IMR-90 (cell line): ENCODE results near the gene TMC8. TPM values are rescaled to one million over a fixed set of nuclear protein-coding genes. Genes with fewer than 3 reads are reported as not detected.

Source experiments
- ATAC-seq: fragments of 200-7000 bp; cut with Tn5 transposase; 2 replicates; pipeline ENCODE4 v1.9.1; 2020; ENCODE audit warnings: low read depth, mild to moderate bottlenecking, moderate library complexity
- BruUV-seq: library from RNA; stranded (reverse); fragments of 400-500 nt; replicated peaks from 2 replicates; lab custom pipeline; 2021; lab: Mats Ljungman, UMichigan
- CTCF ChIA-PET: fragments of 300-600 bp; formaldehyde crosslinking; extraction: SDS; loops from one replicate; lab custom pipeline; 2021; ENCODE audit warnings: antibody characterized with exemption; lab: Yijun Ruan, JAX
- POLR2A ChIA-PET: fragments of 300-600 bp; sonication (Branson Sonifier 250); formaldehyde crosslinking; loops from one replicate; lab custom pipeline; 2022; ENCODE audit warnings: antibody characterized with exemption; ENCODE audit not compliant: unreplicated experiment; lab: Charles Lee
- DNase-seq: peaks from one replicate; pipeline ENCODE4 v3.0.0; 2013
- H2AFZ ChIP-seq: replicated peaks from 2 replicates; pipeline ENCODE3; 2013; ENCODE audit warnings: low read length, mild to moderate bottlenecking; ENCODE audit not compliant: poor library complexity
- H2AK5ac ChIP-seq: 2 replicates; pipeline ENCODE4 v1.6.1; 2013; ENCODE audit warnings: low read depth, low read length, inconsistent platforms
- H2AK9ac ChIP-seq: replicated peaks from 2 replicates; pipeline ENCODE3; 2013; ENCODE audit warnings: mild to moderate bottlenecking, low read depth, low read length, moderate library complexity; ENCODE audit not compliant: poor library complexity
- H2BK120ac ChIP-seq: 2 replicates; pipeline ENCODE4 v1.6.1; 2013; ENCODE audit warnings: low read depth, low read length, inconsistent platforms
- H2BK15ac ChIP-seq: 3 replicates; pipeline ENCODE4 v1.6.1; 2013; ENCODE audit warnings: low read depth, low read length, inconsistent platforms
- H2BK20ac ChIP-seq: 2 replicates; pipeline ENCODE4 v1.6.1; 2013; ENCODE audit warnings: low read depth, mild to moderate bottlenecking, inconsistent platforms, low read length, moderate library complexity
- H2BK5ac ChIP-seq: 2 replicates; pipeline ENCODE4 v1.6.1; 2013; ENCODE audit warnings: mild to moderate bottlenecking, low read depth, low read length, inconsistent platforms; ENCODE audit not compliant: poor library complexity, severe bottlenecking
- H3K14ac ChIP-seq: replicated peaks from 2 replicates; pipeline ENCODE4 v1.6.1; 2013; ENCODE audit warnings: low read depth, low read length, inconsistent platforms
- H3K18ac ChIP-seq: 2 replicates; pipeline ENCODE4 v1.6.1; 2013; ENCODE audit warnings: low read depth, low read length, control low read depth
- H3K23ac ChIP-seq: 2 replicates; pipeline ENCODE4 v1.6.1; 2013; ENCODE audit warnings: low read depth, low read length, inconsistent platforms
- H3K27ac ChIP-seq: 2 replicates; pipeline ENCODE4 v1.5.1; 2013; ENCODE audit warnings: mild to moderate bottlenecking, control low read depth, low read length; ENCODE audit not compliant: insufficient read depth
- H3K27me3 ChIP-seq: 2 replicates; pipeline ENCODE4 v1.6.1; 2013; ENCODE audit warnings: low read length; ENCODE audit not compliant: control insufficient read depth, insufficient read depth
- H3K36me3 ChIP-seq: 2 replicates; pipeline ENCODE4 v1.6.1; 2013; ENCODE audit warnings: low read length, mixed read lengths; ENCODE audit not compliant: control insufficient read depth, insufficient read depth
- H3K4ac ChIP-seq: 2 replicates; pipeline ENCODE4 v1.6.1; 2013; ENCODE audit warnings: low read depth, low read length, inconsistent platforms
- H3K4me1 ChIP-seq: 2 replicates; pipeline ENCODE4 v1.6.1; 2013; ENCODE audit warnings: low read length, mixed read lengths; ENCODE audit not compliant: control insufficient read depth, insufficient read depth
- H3K4me2 ChIP-seq: 2 replicates; pipeline ENCODE4 v1.6.1; 2013; ENCODE audit warnings: low read depth, mild to moderate bottlenecking, control low read depth, low read length, moderate library complexity
- H3K4me3 ChIP-seq: 2 replicates; pipeline ENCODE4 v1.5.1; 2013; ENCODE audit warnings: low read depth, mild to moderate bottlenecking, control low read depth, low read length, moderate library complexity; ENCODE audit not compliant: insufficient read depth
- H3K56ac ChIP-seq: 2 replicates; pipeline ENCODE4 v1.6.1; 2013; ENCODE audit warnings: low read length, inconsistent platforms; ENCODE audit not compliant: insufficient read depth; ENCODE audit errors: extremely low read depth
- H3K79me1 ChIP-seq, 2 experiments: 2 replicates each; pipeline ENCODE4 v1.6.1; 2013; ENCODE audit warnings: low read length in 2 of 2, inconsistent platforms in 1 of 2, low read depth in 1 of 2
- H3K9ac ChIP-seq: 2 replicates; pipeline ENCODE4 v1.6.1; 2013; ENCODE audit warnings: low read depth, low read length, control low read depth
- H3K9me1 ChIP-seq: 2 replicates; pipeline ENCODE4 v1.6.1; 2013; ENCODE audit warnings: low read length, inconsistent platforms; ENCODE audit not compliant: insufficient read depth
- H3K9me3 ChIP-seq: 2 replicates; pipeline ENCODE4 v1.6.1; 2013; ENCODE audit warnings: low read length; ENCODE audit not compliant: control insufficient read depth, insufficient read depth
- H4K20me1 ChIP-seq: 2 replicates; pipeline ENCODE4 v1.6.1; 2013; ENCODE audit warnings: low read length, inconsistent platforms; ENCODE audit not compliant: insufficient read depth
- H4K5ac ChIP-seq: 2 replicates; pipeline ENCODE4 v1.6.1; 2013; ENCODE audit warnings: mild to moderate bottlenecking, low read depth, low read length, control low read depth
- H4K8ac ChIP-seq, 2 experiments: 2 replicates each; pipeline ENCODE4 v1.6.1; 2013; ENCODE audit warnings: low read depth in 2 of 2, low read length in 2 of 2, control low read depth in 1 of 2, inconsistent platforms in 1 of 2
- H4K91ac ChIP-seq: 2 replicates; pipeline ENCODE4 v1.6.1; 2013; ENCODE audit warnings: low read depth, low read length, inconsistent platforms; ENCODE audit not compliant: insufficient read depth
- BHLHE40 ChIP-seq: fragments of 150-350 bp; IDR thresholded peaks from 2 replicates; pipeline ENCODE4 v1.6.1; 2016; ENCODE audit warnings: mild to moderate bottlenecking, low read depth, low read length
- CEBPB ChIP-seq: IDR thresholded peaks from 2 replicates; pipeline ENCODE4 v1.6.1; 2012; ENCODE audit warnings: low read depth, low read length, improper control_type of control experiment
- CHD1 ChIP-seq: IDR thresholded peaks from 2 replicates; pipeline ENCODE4 v1.6.1; 2012; ENCODE audit warnings: low read depth, low read length, improper control_type of control experiment
- FOS ChIP-seq: fragments of 150-350 bp; IDR thresholded peaks from 2 replicates; pipeline ENCODE4 v1.6.1; 2016; ENCODE audit warnings: low read depth, low read length
- MAFK ChIP-seq: IDR thresholded peaks from 2 replicates; pipeline ENCODE4 v1.6.1; 2012; ENCODE audit warnings: low read depth, low read length, improper control_type of control experiment
- MAZ ChIP-seq: IDR thresholded peaks from 2 replicates; pipeline ENCODE4 v1.6.1; 2012; ENCODE audit warnings: low read depth, mild to moderate bottlenecking, low read length, improper control_type of control experiment, moderate library complexity, borderline replicate concordance
- MXI1 ChIP-seq: IDR thresholded peaks from 2 replicates; pipeline ENCODE4 v1.6.1; 2012; ENCODE audit warnings: low read depth, mild to moderate bottlenecking, low read length, moderate library complexity, borderline replicate concordance
- NFE2L2 ChIP-seq: fragments of 150-350 bp; IDR thresholded peaks from 2 replicates; pipeline ENCODE4 v1.6.1; 2016; ENCODE audit warnings: low read depth, mild to moderate bottlenecking, low read length
- RCOR1 ChIP-seq: IDR thresholded peaks from 2 replicates; pipeline ENCODE4 v1.6.1; 2012; ENCODE audit warnings: mild to moderate bottlenecking, low read length, improper control_type of control experiment; ENCODE audit not compliant: insufficient replicate concordance
- RFX5 ChIP-seq: IDR thresholded peaks from 2 replicates; pipeline ENCODE4 v1.8.0; 2012; ENCODE audit warnings: low read depth, mild to moderate bottlenecking, low read length, moderate library complexity
- SMC3 ChIP-seq: fragments of 150-350 bp; IDR thresholded peaks from 2 replicates; pipeline ENCODE4 v1.6.1; 2016; ENCODE audit warnings: low read depth, mild to moderate bottlenecking, antibody characterized with exemption, low read length, moderate library complexity
- WGBS, 2 experiments: methylation state at CpG; one replicate each; pipeline versions ENCODE4 v1.1.5 to v1.1.7; 2013; ENCODE audit warnings: missing lambda C conversion rate in 2 of 2; ENCODE audit not compliant: insufficient read length in 1 of 2; ENCODE audit errors: extremely low coverage in 2 of 2; 5-methylcytosine and 5-hydroxymethylcytosine counted together
- dilution Hi-C: fragments of 300-500 bp; cut with HindIII; formaldehyde crosslinking; loops from one replicate; pipeline ENCODE4 v1.14.3; 2018; ENCODE audit warnings: low sequenced_read_pairs; ENCODE audit not compliant: unreplicated experiment
- in situ Hi-C: fragments of 300-500 bp; cut with MboI; formaldehyde crosslinking; loops from 3 replicates; pipeline ENCODE4 v1.14.3; 2019; ENCODE audit warnings: low sequenced_read_pairs, inconsistent platforms, mixed read lengths
- intact Hi-C: fragments of 100-400 bp; cut with micrococcal nuclease; formaldehyde crosslinking; loops from 2 replicates; pipeline ENCODE4 v1.10.0; 2022
- polyA plus RNA-seq, 3 experiments: library from polyadenylated mRNA; depleted of rRNA; stranded (reverse); fragments of >200 nt; gene quantifications; 2 replicates each; pipeline ENCODE4 v1.2.3, GENCODE V29; 2012; ENCODE audit warnings: low replicate concordance in 1 of 3
- total RNA-seq: library from RNA; depleted of rRNA; stranded (reverse); fragments of >200 nt; gene quantifications from 2 replicates; pipeline ENCODE4 v1.2.3, GENCODE V29; 2012
- TF ChIP-seq, protein P1 (sequence below): conservative IDR thresholded peaks from 2 replicates; pipeline ENCODE4 v1.5.1; 2012; ENCODE audit warnings: mild to moderate bottlenecking, low read depth, low read length, improper control_type of control experiment
- TF ChIP-seq, protein P2 (sequence below): fragments of 150-350 bp; IDR thresholded peaks from 2 replicates; pipeline ENCODE4 v1.6.1; 2016; ENCODE audit warnings: low read depth, mild to moderate bottlenecking, low read length, moderate library complexity, borderline replicate concordance

TMC8 gene
- total and polyA plus RNA-seq, 2 of the 4 experiments (the other 2 are of a cell fraction): not detected

GRCh38 chr17:78125976-78126894, 4.3 kb upstream of the TMC8 start (continued):
- no peak for TF ChIP-seq CHD1

- Histone ChIP-seq H2AFZ (no peak overlapping the region), H3K4ac (no peak overlapping the region), H3K79me1 (no peaks in the 10 kb centered on the region), H4K8ac (no peak overlapping the region), H3K56ac (no peak overlapping the region), H2BK15ac (no peak overlapping the region), H3K18ac (no peak overlapping the region), H3K9me3 (no peaks in the 10 kb centered on the region), H3K27me3 (peaks cover 52% of the 10 kb centered on the region), H3K9ac (no peak overlapping the region), H3K27ac (no peak overlapping the region), H2BK120ac (no peak overlapping the region), H3K36me3 (no peaks in the 10 kb centered on the region), H2AK9ac (no peak overlapping the region), H3K4me3 (no peak overlapping the region), H4K5ac (no peak overlapping the region), H4K91ac (no peak overlapping the region), H3K14ac (no peak overlapping the region), H4K20me1 (no peaks in the 10 kb centered on the region; the same call in 1 of the 2 replicates), H2BK20ac (no peak overlapping the region), H2AK5ac (no peak overlapping the region), H2BK5ac (no peak overlapping the region), H3K23ac (no peak overlapping the region), H3K4me2 (no peak overlapping the region), H3K4me1 (peaks cover 2% of the 10 kb centered on the region; the same call in 1 of the 2 replicates), H3K9me1 (no peaks in the 10 kb centered on the region)
- in situ Hi-C loops: no loop called here
- 100% methylated on average over 1 of the region's 6 CpGs; no CpG with 5 or more reads in 1 of the 2 experiments for WGBS, 2 experiments
- CTCF ChIA-PET: no interaction called here
- POLR2A ChIA-PET: no interaction called here
- no peak for DNase-seq
- dilution Hi-C loops: no loop called here
- ATAC-seq: no peak
- intact Hi-C loops: no loop called here
- BruUV-seq: no TSS peak
- TF ChIP-seq CHD1 (no peak), NFE2L2 (no peak), BHLHE40 (no peak), CEBPB (no peak), MAFK (no peak), MXI1 (no peak), RCOR1 (no peak), RFX5 (no peak), SMC3 (no peak), MAZ (no peak), FOS (no peak)
- TF ChIP-seq, protein P1, sequence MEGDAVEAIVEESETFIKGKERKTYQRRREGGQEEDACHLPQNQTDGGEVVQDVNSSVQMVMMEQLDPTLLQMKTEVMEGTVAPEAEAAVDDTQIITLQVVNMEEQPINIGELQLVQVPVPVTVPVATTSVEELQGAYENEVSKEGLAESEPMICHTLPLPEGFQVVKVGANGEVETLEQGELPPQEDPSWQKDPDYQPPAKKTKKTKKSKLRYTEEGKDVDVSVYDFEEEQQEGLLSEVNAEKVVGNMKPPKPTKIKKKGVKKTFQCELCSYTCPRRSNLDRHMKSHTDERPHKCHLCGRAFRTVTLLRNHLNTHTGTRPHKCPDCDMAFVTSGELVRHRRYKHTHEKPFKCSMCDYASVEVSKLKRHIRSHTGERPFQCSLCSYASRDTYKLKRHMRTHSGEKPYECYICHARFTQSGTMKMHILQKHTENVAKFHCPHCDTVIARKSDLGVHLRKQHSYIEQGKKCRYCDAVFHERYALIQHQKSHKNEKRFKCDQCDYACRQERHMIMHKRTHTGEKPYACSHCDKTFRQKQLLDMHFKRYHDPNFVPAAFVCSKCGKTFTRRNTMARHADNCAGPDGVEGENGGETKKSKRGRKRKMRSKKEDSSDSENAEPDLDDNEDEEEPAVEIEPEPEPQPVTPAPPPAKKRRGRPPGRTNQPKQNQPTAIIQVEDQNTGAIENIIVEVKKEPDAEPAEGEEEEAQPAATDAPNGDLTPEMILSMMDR: no peak
- TF ChIP-seq, protein P2, sequence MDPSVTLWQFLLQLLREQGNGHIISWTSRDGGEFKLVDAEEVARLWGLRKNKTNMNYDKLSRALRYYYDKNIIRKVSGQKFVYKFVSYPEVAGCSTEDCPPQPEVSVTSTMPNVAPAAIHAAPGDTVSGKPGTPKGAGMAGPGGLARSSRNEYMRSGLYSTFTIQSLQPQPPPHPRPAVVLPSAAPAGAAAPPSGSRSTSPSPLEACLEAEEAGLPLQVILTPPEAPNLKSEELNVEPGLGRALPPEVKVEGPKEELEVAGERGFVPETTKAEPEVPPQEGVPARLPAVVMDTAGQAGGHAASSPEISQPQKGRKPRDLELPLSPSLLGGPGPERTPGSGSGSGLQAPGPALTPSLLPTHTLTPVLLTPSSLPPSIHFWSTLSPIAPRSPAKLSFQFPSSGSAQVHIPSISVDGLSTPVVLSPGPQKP: no peak
Observed at GRCh38 chr17:78126895-78127238, 3.7 kb upstream of the TMC8 start.
